Measurements from ENCODE around the gene GLTPD2.

DNA sequence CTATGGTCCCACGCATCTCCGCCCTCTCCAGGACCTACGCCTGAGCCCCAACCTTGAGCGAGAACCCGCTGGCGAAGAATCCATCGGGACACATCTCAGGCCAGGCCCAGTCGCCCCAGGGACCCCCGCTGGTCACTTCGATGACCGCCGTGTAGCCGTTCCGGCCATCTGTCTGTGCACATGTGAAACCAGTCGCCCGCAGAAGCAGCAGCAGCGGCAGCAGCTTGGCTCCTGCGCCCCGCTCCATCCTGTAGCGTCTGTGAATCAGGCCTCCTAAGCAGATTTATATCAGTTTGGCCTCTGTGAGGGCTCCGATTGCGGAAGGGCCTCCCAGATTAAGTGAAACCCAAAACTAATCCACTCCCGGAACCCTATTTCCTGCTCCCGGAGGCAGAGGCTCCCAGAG lies 2.7 kb upstream of the GLTPD2 start, which contains the start of gene VMO1:
- TF ChIP-seq CTCF (conservative IDR thresholded peaks at IDR 0.05; ENCODE audit: low read length) (no peak), EZH2phosphoT487 (IDR thresholded peaks at IDR 0.05; ENCODE audit: borderline replicate concordance, low read depth, low read length) (no peak)

Measured in OCI-LY7 (cell line).